GM18520 (cell line): ENCODE measurements around the gene FARSB.
A peak's percentile ranks its signal among the peaks of the same experiment; 100 is the strongest.

ENCODE experiments used
- ATAC-seq: cut with Tn5 transposase; IDR thresholded peaks from one replicate; pipeline ENCODE4 v1.9.1; 2021; ENCODE audit not compliant: unreplicated experiment

FARSB gene

GRCh38 chr2:222561817-222562645 is 93.9 kb downstream of the FARSB start:
- peak; percentile 68 for ATAC-seq

- no peak for ATAC-seq
Observed at GRCh38 chr2:222561151-222561550, 94.7 kb downstream of the FARSB start.

GRCh38 chr2:222554517-222554916 is 101.4 kb downstream of the FARSB start:
- no peak for ATAC-seq

- ATAC-seq, result no peak
Observed at GRCh38 chr2:222548992-222549391, 106.9 kb downstream of the FARSB start.

GRCh38 chr2:222547083-222547482 is 108.8 kb downstream of the FARSB start:
- no peak for ATAC-seq

- ATAC-seq, result no peak
Observed at GRCh38 chr2:222545823-222546795, 109.8 kb downstream of the FARSB start.

- ATAC-seq, result no peak
Observed at GRCh38 chr2:222544661-222545060, 111.2 kb downstream of the FARSB start.

GRCh38 chr2:222538535-222538934 is 117.4 kb downstream of the FARSB start:
- no peak for ATAC-seq

- no peak for ATAC-seq
Observed at GRCh38 chr2:222535477-222535876, 120.4 kb downstream of the FARSB start.

- ATAC-seq, result no peak
Observed at GRCh38 chr2:222532315-222532714, 123.6 kb downstream of the FARSB start.

- ATAC-seq, result no peak
Observed at GRCh38 chr2:222526480-222527277, 129.2 kb downstream of the FARSB start.

- ATAC-seq, result no peak
Observed at GRCh38 chr2:222525811-222526210, 130.1 kb downstream of the FARSB start.

GRCh38 chr2:222523783-222524544 is 131.9 kb downstream of the FARSB start:
- peak; percentile 47 for ATAC-seq

GRCh38 chr2:222522082-222522481 is 133.8 kb downstream of the FARSB start:
- ATAC-seq, result no peak

- peak; percentile 62 for ATAC-seq
Observed at GRCh38 chr2:222521099-222521498, 134.8 kb downstream of the FARSB start.
